NCI-H774 (cell line): ENCODE measurements around the gene FKBP9.
A peak's percentile ranks its signal among the peaks of the same experiment; 100 is the strongest.
"Not testable (repeated sequence)": the region's sequence is repeated elsewhere in the genome, so short reads cannot be mapped to it uniquely, and the experiment has no call there.

Source experiments
- DNase-seq: peaks from one replicate; lab custom pipeline; 2025; lab: John Stamatoyannopoulos, UW

The FKBP9 gene

DNA sequence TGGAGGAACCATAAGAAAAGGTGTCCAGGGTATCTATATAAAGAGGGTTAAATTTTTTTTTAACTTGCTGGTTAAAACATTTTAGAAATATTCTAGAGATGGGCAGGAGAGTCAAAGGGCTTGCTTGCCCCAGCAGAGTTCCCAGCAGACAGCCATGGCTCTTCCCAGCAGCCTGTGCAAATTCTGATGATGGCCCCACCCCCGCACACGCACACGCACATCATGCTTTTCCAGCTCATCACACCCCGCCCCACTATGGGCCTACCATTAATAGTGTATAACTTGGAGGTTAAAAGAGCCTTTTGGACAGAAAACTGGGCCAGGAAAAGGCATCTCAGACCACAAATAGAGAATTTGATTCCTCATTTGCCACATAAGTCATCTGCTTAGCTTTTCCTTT is 48.5 kb downstream of the FKBP9 start:
- DNase-seq = not testable (repeated sequence)

DNA sequence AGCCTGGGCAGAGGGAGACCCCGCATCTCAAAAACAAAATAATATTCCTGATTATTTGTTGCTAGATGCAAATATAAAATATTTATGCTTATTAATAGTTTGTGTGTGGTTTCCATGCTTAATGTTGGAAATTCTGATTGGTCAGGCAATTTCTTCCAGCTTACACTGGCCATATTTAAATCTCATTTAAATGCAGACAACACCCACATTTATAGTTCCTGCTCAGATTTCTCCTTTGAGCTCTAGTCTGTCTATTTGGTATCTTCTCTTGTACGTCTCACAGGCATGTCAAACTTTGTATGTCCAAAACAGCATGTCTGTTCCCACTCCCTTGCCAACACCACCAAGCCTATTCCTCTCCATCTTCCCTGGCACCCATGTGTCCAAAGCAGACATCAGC is 52.5 kb downstream of the FKBP9 start:
- DNase-seq = no peak

DNA sequence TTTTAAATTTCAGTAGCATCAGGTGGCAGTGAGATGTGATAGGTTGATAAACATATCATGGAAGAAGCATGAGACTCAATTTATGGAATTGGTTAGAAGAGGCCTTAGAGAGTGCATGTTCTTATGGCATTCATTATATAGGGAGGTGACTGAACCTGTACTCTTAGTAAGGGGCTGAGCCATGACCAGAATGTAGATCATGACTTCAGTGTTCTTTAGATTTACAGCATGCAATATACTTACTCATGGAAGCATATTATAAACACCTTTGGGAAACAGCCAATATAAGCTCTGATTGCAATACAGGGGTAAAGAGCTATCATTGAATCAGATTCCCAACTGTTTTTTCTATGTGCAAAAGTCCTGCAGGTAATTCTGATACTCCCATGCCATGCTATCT is 55.1 kb downstream of the FKBP9 start:
- no peak for DNase-seq

DNA sequence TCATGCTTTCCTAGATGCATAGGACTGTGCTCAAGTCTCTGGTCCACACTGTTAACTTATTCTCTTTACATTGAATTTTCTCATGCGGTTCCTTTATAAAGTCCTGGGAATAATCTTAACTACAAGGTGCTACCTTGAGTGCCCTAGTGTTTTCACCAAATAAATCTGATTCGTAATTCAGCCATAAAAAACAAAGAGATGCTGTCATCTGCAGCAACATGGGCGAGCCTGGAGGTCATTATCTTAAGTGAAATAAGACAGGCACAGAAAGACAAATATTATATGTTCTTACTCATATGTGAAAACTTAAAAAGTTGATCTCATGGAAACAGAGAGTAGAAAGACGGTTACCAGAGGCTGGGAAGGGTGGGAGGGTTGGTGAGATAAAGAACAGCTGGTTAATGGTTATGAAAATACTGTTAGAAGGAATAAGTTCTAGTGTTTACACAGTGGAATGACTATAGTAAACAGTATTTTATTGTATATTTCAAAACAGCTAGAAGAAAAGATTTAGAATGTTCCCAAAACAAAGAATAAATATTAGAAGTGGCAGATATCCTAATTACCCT is 67.0 kb downstream of the FKBP9 start:
- no peak for DNase-seq

DNA sequence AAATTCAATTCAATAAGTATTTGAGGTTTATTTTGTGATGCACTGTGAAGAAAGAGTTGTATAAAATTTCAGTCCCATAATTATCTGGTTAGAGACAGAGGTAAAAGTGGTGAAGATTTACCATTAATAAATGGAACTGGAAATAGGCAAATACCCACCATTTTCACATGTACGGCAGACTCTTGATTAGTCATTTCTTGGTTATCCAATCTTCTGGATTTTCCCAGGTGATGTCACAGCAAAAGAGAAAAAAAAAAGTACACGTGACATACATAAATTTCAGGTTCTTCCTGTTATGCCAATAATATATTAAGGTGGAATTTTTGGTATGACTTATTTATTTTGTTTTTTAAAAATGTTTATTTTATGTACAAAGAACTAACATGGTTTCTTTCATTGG is 78.5 kb downstream of the FKBP9 start:
- no peak for DNase-seq

DNA sequence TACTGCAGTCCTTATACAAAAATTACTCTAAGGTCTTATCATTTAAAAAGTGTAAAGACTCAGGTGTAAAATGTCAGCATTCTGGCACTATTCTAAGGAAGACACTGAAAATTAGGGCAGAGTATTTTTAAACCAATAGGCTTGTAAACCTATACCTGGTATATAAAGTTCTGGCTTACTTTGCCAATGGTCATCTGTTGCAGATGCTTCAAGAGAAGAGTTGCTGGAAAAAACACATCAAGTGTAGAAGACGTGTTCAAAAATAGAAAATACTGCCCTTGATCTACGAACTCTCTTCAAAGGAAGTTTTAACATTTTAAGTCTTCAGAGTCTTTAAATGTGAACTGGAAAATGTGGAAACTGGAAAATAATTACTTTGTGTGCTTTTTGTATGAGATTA is 81.4 kb downstream of the FKBP9 start:
- no peak for DNase-seq

DNA sequence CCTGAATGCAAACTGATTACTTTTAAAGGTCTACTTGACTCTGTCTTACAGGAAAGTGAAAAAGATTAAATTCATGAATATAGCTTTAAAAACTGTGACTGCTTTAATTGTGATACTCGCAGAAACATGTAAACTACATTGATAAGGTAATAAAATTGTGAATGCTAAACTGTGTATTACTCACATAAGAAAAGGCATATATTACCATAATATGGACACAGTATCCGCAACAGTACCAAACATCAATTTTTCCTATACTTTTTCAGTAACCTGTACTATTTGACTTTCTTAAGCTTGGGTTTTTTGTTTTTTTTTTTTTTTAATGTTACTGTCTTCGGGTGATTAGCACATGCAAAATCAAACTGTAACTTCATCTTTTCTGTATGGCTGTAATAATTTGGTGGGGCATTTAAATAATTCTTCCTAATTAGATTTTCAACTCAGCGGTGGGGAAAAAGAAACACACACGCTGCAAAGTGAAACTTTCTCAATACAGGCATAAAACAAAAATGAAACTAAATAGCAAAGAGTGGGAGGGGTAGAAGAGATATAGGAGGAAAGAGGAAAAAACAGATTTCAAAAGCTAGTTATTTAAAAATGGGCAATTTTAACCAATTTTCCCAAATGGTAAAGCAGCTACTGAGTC is 82.1 kb downstream of the FKBP9 start:
- no peak for DNase-seq

DNA sequence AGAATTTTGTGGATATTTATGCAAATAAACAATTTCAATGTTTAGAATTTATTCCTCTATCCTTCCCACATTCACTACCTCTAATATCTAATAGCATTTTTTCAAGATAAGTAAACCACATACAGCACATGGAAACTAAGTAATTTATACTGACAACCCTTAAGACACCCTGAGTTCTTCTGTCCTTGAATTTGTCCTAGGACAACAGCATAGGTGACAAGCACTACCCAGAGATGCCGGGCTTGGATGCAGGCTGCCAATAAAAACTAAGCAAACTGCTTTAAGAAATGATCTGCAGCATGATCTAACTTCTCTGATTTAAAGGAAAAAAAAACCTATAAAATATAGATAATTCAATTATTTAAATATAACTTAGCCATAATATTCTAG is 82.7 kb downstream of the FKBP9 start:
- no peak for DNase-seq

DNA sequence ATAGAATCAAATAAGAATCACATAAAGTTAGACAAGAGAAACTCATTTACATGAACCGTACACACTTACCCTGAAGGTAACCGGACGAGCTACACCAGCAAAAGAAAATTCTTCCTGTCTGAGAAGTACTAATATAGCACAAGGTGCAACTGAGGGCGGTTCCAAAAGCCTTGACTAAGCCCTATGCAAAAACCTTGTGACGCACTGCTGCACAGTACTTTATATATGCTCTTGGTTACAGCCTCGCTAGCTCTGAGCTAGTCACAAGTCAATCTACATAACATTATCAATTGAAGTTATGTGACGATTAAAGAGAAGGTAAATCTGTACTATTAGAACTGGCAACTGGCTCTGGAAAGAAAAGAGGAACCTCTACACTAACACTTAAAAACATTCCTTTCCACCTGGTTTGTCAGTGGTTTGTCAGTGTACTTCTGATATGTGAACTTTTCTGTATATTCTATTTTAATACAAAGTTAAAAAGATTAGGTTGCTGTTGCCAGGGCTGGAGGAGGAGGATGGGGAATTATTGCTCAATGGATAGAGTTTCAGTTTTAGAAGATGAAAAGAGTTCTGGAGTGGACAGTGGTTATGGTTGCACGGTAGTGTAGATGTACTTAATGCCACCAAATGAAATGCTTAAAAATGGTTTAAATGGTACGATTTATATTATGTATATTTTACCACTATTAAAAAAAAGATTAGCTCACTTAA is 83.7 kb downstream of the FKBP9 start:
- no peak for DNase-seq

DNA sequence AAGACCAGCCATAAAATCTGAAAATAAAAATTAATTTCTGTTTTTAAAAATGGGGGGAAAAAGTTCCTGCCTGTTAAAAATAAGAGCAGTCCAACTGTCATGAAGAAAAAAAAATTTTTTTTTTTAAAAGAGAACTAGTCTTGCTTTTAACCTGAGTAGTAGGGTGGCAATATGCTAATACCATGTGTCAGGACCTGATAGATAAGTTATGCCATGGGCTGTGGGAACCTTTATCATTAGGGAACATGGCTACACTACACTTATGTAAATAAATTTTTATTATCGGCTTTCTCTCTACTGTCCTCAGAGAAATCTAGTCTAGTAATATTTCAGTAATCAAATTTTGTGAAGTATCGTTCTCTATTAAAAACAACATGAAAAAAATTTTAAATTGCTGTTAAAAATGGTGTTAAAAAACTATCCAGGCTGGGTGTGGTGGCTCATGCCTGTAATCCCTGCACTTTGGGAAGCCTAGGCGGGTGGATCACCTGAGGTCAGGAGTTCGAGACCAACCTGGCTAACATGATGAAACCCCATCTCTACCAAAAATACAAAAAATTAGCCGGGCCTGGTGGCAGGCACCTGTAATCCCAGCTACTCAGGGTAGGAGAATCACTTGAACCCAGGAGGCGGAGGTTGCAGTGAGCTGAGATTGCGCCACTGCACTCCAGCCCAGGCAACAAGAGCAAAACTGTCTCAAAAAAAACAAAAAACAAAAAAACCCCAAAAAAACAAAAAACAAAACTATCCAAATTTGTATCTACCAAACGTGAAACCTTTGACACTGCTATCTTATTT is 84.6 kb downstream of the FKBP9 start:
- no peak for DNase-seq

DNA sequence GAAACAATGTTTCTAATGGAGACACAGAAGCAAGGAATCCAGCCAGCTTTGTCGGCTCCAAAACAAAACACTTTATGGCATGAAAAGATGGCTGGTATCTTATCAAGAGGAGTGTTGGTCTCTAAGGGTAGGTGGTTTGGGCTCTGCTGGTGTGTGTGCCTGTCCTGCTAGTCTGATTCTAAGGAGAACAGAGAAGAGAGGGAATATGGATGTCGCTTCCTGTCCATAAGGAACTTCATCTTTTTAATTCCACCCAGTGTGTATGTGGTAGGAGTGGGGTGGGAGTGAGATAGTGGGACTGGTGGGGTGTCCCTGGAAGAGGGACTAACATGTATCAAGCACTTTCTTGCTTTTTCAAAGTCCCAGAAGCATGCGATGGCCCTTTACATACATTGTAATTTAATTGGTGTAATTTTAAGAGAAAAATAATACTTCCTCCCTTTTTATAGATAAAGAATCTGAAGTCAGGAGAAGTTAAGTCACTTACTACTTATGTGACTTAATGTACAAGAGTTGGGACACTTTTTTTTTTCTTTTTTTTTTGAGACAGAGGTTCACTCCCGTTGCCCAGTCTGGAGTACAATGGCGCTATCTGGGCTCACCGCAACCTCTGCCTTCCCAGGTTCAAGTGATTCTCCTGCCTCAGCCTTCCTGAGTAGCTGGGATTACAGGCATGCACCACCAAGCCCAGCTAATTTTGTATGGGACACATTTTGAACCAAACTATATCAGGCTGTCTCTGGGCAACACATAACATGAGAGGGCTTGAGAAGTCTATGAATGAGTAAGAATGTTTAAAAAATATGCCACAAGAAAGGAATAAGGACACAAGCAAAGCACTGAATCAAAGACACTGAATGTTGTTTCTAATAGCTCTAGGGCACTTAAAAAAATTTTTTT is 86.5 kb downstream of the FKBP9 start:
- DNase-seq = no peak

DNA sequence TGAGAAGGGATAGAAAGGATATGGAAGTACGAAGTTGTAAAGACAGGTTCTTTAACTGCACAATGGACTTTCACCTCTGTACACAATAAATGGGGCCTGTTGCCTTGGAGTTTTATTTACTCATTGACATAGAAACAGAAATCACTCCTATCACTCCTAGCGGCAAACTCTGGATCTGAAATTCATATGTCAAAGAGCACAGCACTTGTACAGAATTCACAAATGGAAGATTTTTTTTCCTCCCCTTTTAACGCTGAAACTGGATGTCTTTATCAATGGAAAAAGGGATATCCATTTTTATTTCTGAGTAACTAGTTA is 87.1 kb downstream of the FKBP9 start:
- peak; percentile 47 for DNase-seq

DNA sequence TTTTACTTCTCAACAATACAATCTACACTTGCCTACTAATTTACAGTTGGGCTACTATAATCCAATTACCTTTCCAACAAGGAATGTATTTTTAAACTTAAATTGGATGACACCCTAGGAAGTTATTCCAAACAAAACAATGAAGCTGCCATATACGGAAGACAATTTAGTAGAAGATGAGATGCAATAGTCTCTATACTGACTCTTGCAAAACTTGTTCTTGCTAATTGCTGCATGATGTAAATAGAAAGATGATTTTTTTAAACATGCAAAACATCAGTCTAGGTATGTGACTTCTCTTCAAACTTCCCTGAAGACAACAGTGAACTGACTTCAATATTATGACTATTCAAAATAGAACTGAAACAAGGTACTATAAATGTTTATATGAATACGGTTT is 87.7 kb downstream of the FKBP9 start:
- no peak for DNase-seq

DNA sequence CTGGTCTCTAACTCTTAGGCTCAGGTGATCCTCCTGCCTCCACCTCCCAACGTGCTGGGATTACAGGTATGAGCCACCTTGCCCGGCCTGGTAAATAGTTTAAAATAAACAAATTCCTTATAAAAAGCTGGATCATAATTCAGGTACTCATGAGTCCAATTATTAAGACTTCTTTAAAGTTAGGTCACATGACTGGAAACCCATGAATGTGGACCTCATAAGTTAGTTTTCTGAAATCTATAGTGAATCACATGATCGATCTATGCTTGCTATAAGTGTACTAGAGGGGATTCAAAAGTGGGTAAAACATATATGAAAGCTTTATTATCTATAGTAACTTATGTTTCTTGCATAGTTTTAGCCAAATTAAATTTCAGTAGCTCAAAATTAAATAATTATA is 91.0 kb downstream of the FKBP9 start:
- no peak for DNase-seq

DNA sequence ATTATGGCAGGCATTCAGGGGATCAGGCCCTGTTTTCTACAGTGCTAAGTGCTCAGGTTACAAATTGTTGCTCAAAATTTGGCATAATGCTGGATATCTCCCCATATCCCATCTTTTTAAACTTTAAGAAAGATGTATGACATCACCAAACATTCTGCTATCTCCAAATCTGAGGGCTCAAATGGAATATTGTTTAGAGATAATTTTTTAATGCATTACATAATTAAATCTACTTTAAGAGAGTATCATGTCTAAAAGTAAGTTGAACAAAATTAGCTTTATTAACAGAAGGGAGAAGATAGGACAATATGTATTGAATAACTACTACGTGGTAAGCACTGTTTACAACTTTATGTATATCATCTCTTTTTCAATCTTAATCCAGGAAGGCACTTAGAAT is 91.5 kb downstream of the FKBP9 start:
- DNase-seq = no peak

DNA sequence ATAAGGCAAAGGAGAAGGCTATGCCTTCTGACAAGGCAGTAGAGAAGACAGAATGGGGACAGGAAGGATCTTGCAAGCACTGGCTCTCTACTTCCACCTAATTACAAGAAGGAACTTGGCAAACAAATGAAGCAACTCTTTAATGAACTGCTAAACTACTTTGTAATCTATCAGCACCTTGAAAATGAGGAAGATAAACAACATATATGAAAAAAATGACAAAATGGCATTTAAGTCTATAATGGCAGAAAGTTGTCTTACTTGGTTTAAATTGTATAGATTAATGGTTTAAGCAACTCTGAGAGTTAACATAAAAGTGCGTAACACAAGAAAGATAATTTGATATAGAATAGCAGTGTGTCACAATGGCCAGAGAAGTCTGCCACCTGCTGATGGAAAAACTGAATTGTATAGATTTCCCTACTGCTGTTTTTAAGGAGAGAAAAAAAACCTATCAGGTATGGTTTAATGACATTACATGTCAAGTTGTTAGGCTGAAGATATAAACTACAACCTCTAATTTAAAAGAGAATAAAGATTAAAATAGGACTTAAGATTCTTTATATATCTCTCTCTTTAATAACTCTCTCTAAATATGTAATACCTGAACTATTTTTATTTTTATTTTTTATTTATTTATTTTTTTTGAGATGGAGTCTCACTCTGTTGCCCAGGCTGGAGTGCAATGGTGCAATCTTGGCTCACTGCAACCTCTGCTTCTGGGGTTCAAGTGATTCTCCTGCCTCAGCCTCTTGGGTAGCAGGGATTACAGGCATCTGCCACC is 93.5 kb downstream of the FKBP9 start:
- DNase-seq = peak; percentile 19

DNA sequence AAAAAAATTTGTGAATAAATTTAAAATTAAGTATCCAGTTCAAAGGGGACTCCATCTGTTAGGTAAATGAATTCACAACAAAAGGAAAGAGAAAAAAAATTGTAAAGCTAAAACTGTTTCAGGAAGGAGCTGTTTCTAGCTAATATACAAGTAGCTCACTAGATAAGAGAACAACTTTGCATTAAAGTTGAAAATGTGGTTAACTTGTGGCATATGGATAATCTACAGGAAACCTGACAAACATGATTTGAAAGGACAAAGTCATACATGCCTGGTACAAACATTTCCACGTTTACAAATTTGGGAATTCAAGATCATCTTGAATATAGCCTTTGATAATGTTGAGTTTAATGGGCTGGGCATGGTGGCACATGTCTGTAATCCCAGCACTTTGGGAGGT is 96.5 kb downstream of the FKBP9 start:
- DNase-seq = no peak

DNA sequence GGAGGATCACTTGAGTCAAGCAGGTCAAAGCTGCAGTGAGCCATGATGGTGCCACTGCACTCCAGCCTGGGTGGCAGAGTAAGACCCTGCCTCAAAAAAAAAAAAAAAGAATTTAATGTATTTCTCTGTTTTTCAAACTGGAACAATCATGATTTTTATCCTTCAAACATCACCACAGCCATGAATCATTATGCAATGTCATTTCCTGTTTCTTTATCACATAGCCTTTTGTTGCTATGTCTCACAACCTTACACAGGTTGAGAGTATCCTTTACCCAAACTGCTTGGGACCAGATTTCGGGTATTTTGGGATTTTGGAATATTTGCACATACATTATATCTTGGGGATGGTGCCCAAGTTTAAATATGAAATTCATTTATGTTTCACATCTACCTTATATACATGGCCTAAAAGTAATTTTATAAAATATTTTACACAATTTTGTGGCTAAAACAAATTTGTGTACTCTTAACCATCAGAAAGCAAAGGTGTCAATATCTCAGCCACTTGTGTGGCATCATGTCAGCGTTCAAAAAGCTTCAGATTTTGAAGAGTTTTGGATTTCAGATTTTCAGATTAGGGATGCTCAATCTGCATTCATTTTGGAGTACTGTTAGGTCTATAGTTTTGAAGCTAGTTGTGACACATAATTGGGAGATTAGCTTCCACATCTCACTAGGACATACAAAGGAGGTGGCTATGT is 97.2 kb downstream of the FKBP9 start:
- no peak for DNase-seq

DNA sequence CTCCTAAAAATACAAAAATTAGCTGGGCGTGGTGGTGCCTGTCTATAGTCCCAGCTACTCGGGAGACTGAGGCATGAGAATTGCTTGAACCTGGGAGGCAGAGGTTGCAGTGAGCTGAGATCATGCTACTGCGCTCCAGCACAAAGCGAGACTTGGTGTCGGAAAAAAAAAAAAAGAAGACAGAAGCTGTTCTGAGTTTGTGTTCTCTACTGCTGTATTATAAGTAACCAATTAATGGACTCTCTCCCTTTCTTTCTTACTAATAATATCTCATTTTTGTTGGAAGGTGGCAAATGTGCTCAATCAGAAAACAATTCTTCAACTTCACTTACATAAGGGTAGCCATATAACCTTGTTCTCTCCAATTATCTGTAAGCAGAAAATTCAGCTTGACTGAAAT is 97.9 kb downstream of the FKBP9 start:
- no peak for DNase-seq
